BLaER1 (cell line): ENCODE results near the gene TMEM150A.

Experiments used
- H3K27ac ChIP-seq: shearing (Covaris generic); formaldehyde crosslinking; 2 replicates; pipeline ENCODE4 v1.8.1; 2022
- H3K27me3 ChIP-seq: shearing (Covaris generic); formaldehyde crosslinking; 2 replicates; pipeline ENCODE4 v1.8.1; 2022
- H3K36me3 ChIP-seq: shearing (Covaris generic); formaldehyde crosslinking; 2 replicates; pipeline ENCODE4 v1.8.1; 2022
- H3K4me1 ChIP-seq: shearing (Covaris generic); formaldehyde crosslinking; 2 replicates; pipeline ENCODE4 v1.8.1; 2022
- H3K4me2 ChIP-seq: shearing (Covaris generic); formaldehyde crosslinking; 2 replicates; pipeline ENCODE4 v1.8.1; 2022
- H3K4me3 ChIP-seq: shearing (Covaris generic); formaldehyde crosslinking; 2 replicates; pipeline ENCODE4 v1.8.1; 2022
- H3K9ac ChIP-seq: shearing (Covaris generic); formaldehyde crosslinking; 2 replicates; pipeline ENCODE4 v1.8.1; 2022
- H3K9me3 ChIP-seq: shearing (Covaris generic); formaldehyde crosslinking; 2 replicates; pipeline ENCODE4 v1.8.1; 2022
- H4K20me1 ChIP-seq: shearing (Covaris generic); formaldehyde crosslinking; 2 replicates; pipeline ENCODE4 v1.8.1; 2022
- Cebpa-rat ChIP-seq: shearing (Covaris generic); IDR thresholded peaks from 2 replicates; pipeline ENCODE4 v1.8.1; 2022

TMEM150A gene

DNA sequence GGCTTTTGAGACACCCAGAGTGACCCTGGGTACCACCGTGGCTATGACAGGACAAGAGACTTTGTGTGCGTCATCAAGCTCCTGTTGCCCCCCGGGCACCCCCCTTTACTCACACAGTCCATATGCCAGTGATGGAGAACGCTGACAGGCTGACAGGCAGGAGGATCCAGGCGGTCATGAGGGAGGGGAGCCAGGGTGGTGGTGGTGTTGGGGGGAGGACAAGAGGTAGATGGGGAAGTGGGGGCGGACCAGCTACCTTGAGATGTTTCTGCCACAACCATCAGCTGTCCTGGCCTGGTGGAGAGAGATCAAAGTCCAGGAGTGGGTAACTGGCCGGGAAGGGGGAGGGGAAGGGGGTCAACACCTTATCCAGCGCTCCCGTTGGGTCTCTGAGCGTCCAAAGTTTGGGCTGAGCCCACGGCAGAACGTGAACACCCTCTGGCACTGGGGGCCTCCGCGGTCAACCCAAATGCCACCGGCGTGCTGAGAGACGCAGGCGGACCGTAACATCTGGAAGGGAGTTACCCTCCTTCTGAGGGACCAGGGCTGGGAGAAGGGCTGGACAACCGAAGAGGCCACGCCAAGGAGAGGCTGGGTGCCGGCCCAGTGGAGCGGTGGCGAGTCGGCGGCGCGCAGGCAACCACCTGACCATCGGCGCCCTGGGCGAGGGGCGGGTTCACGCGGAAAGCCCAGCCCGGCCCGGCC is 575 bp downstream of the TMEM150A start:
- H3K9me3 ChIP-seq = no peaks in the 10 kb centered on the region
- peak overlapping the region; percentile 82; the same call in 1 of the 2 replicates for H3K9ac ChIP-seq
- peaks cover 34% of the 10 kb centered on the region for H3K4me1 ChIP-seq
- peaks cover 47% of the 10 kb centered on the region for H3K36me3 ChIP-seq
- H4K20me1 ChIP-seq = peaks cover 48% of the 10 kb centered on the region; the same call in 1 of the 2 replicates
- H3K4me2 ChIP-seq = peak overlapping the region; percentile 97
- peak overlapping the region; percentile 71 for H3K27ac ChIP-seq
- TF ChIP-seq Cebpa-rat = no peak
- peak overlapping the region; percentile 81 for H3K4me3 ChIP-seq
- H3K27me3 ChIP-seq = no peaks in the 10 kb centered on the region

DNA sequence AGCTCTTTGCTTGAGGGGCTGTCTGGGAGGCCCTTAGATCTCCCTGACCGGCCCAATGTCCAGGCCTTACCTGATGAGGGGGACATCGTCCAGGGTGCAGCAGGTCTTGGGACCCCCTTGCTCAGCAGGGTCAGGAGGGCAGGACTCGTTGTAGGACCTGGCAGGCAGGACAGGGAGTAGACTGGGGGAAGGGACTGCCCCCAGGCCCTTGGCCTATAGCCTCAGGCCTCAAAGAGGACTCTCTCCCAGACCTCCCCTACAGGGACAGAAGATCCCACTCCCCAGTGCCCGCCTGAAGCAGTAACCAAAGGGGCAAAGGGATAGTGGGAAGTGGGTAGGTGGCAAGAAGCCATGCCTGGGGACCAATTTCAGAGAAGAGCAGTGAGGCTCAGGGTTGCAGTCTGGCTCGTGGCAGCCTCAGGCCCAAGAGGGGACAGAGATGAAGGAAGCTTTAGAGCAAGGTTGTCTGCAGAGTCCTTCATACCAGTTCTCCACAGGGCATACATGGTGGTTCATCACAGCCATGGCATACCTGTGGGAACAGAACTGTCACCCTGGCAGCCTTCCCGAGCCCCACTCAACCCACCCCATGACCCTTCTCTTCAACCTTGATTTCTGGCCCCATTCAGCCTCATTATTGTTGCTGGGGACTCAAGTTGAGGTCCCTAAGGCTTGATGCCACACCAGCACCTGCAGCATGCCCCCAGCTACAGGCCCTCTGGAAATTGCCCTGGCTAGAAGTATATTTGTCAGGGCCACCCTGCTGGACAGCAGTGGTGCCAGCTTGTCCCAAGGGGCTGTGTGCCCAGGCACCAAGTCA is 1.3 kb downstream of the TMEM150A start:
- Histone ChIP-seq H4K20me1 (peaks cover 50% of the 10 kb centered on the region; the same call in 1 of the 2 replicates), H3K4me1 (peaks cover 42% of the 10 kb centered on the region), H3K4me3 (peak overlapping the region; percentile 81), H3K27me3 (no peaks in the 10 kb centered on the region), H3K36me3 (peaks cover 44% of the 10 kb centered on the region), H3K27ac (no peak overlapping the region), H3K4me2 (peak overlapping the region; percentile 97), H3K9ac (0 out of 2 replicates have a peak overlapping the region, but pooled peaks have one; percentile 82), H3K9me3 (no peaks in the 10 kb centered on the region)
- no peak for TF ChIP-seq Cebpa-rat

DNA sequence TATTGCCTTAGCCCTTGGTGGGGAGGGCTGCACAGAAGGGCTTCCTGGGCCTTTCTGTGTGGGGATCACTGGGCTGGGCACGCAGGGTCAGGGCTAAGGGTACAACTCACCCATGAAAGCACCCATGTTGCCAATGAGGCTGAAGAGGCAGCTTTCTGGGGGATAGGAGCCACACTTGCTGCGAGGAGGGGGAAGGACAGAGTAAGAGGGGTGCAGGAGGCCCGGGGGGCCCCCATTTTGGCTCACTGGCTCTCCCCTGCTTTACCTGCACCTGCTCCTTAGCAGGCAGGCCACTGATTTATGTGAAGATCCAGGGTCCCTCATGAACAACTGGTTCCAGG is 2.3 kb downstream of the TMEM150A start:
- Histone ChIP-seq H3K9ac (no peak overlapping the region), H3K4me3 (no peak overlapping the region), H3K27ac (no peak overlapping the region), H3K4me1 (peaks cover 44% of the 10 kb centered on the region), H3K9me3 (no peaks in the 10 kb centered on the region), H3K27me3 (no peaks in the 10 kb centered on the region), H3K4me2 (no peak overlapping the region), H4K20me1 (peaks cover 45% of the 10 kb centered on the region; the same call in 1 of the 2 replicates), H3K36me3 (peaks cover 44% of the 10 kb centered on the region)
- TF ChIP-seq Cebpa-rat = no peak

DNA sequence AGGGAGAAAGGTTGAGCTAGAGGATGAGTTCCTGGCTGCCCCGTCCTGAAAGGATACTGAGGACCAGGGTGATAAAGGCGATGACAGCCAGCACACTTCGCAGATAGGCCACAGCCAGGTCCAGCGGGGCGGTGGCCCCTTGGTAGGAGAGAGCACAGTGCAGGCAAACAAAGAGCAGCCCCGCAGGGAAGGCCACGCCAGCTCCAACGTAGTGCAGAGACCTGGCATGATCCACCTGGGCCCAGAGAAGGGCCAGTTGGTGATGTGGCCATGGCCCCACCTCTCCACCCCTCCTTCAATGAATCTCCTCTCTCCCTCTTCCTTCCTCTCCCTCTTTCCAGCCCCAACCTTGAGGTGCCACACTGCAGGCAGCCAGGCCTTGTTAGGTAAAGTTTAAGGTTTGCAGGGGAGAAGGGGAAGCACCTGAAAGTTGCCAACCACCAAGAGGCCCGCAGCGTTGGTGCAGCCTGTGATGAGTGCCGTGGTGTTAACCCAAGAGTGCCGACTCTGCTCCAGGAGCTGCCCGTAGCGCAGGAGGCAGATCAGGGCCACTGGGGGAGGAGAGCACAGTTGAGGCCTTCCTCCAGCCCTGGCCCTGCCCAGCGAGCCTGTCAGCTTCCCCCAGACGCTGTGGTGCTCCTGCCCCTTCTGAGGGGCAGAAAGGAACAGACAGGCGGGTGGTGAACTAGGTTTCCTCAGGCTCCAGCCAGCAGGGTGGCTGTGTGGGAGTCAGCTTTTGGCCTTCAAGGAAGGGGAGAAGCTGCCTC is 2.8 kb downstream of the TMEM150A start:
- Histone ChIP-seq H4K20me1 (peaks cover 40% of the 10 kb centered on the region; the same call in 1 of the 2 replicates), H3K4me3 (no peak overlapping the region), H3K9me3 (no peaks in the 10 kb centered on the region), H3K4me2 (no peak overlapping the region), H3K4me1 (peaks cover 45% of the 10 kb centered on the region), H3K36me3 (peaks cover 44% of the 10 kb centered on the region), H3K9ac (peak overlapping the region; percentile 15; the same call in 1 of the 2 replicates), H3K27ac (no peak overlapping the region), H3K27me3 (no peaks in the 10 kb centered on the region)
- no peak for TF ChIP-seq Cebpa-rat

DNA sequence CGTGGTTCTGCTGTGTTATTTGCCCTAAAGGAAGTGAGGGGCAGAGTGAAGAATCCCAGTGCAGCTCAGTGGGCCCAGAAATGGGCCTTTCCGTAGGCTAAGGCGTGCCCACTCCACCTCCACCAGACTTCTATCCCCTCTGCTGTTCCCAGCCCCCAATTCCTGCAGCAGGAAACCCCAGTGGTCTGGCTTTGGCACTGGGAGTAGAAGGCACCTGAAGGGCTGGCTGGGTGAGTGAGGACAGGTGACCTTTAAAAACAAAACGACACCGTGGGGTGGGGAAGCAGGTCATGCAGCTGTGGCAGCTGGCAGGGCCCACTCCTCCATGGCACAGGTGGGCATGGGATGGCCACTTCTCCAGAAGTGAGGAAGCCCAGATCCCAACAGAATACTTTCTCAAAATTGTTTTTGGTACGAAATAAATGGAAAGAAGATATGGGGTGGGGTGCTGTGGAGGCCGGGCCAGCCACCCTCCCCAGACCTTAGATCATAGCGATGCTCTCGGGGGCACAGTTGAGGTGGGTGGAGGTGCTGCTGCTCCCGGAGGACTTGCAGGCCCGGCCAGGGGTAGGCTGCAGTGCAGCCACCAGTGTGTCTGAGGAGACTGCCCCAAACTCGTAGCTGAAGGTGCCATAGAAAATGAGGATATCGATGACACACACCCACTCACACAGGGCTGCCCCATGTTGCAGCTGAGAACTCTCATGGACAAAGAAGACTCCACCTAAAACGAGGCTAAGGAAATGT is 3.7 kb downstream of the TMEM150A start:
- Histone ChIP-seq H3K9me3 (no peaks in the 10 kb centered on the region), H3K4me1 (peaks cover 45% of the 10 kb centered on the region), H3K27ac (no peak overlapping the region), H3K27me3 (no peaks in the 10 kb centered on the region), H3K4me3 (no peak overlapping the region), H3K4me2 (no peak overlapping the region), H3K36me3 (peaks cover 44% of the 10 kb centered on the region), H3K9ac (no peak overlapping the region), H4K20me1 (peaks cover 32% of the 10 kb centered on the region; the same call in 1 of the 2 replicates)
- TF ChIP-seq Cebpa-rat = no peak

DNA sequence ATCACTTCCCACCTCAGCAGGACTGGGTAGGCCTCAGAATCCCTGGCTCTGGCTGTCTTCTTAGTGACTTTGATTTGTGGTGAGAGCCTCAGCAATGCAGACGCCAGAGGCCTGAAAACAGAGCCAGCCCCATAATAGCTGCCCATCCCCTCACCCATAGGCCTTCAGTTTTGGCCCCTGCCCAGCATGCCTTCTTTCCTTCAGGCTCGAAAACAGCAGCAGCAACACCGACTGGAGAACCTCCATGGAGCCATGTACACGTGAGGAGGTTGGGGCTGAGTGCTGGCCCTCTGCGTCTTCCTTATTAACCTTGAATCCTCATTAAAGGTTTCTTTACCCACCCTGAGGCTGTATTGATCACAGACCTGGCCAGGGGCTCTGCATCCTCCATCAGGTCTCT is 5.3 kb downstream of the TMEM150A start:
- Histone ChIP-seq H3K27me3 (no peaks in the 10 kb centered on the region), H3K9me3 (no peaks in the 10 kb centered on the region), H3K36me3 (peaks cover 54% of the 10 kb centered on the region), H3K9ac (0 out of 2 replicates have a peak overlapping the region, but pooled peaks have one; percentile 92), H3K4me1 (peaks cover 38% of the 10 kb centered on the region), H3K4me3 (0 out of 2 replicates have a peak overlapping the region, but pooled peaks have one; percentile 95), H3K4me2 (peak overlapping the region; percentile 91), H4K20me1 (peaks cover 36% of the 10 kb centered on the region; the same call in 1 of the 2 replicates), H3K27ac (no peak overlapping the region)
- TF ChIP-seq Cebpa-rat = no peak

DNA sequence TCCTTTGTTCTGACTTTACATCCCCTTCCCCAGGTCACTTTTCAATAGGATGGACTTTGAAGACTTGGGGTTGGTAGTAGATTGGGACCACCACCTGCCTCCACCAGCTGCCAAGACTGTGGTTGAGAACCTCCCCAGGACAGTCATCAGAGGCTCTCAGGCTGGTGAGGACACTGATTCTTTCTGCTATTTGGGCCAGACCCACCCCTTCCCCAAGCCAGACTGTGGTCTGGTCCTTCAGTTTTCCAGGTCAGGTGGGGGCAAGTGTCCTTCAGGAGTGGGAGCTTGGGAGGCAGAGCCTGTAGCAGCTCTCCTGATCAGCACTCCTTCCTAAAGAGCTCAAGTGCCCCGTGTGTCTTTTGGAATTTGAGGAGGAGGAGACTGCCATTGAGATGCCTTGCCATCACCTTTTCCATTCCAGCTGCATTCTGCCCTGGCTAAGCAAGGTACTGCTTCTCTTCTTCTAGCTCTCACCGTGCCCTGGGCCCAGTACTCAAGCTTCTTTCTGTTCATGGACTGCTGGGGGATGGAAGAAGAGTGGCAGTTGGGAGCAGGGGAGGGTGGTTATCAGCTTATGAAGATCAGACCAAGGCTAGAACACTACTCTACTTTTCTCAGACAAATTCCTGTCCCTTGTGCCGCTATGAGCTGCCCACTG is 5.9 kb downstream of the TMEM150A start:
- peaks cover 33% of the 10 kb centered on the region for H3K4me1 ChIP-seq
- TF ChIP-seq Cebpa-rat = no peak
- H3K27ac ChIP-seq = peak overlapping the region; percentile 88; the same call in 1 of the 2 replicates

DNA sequence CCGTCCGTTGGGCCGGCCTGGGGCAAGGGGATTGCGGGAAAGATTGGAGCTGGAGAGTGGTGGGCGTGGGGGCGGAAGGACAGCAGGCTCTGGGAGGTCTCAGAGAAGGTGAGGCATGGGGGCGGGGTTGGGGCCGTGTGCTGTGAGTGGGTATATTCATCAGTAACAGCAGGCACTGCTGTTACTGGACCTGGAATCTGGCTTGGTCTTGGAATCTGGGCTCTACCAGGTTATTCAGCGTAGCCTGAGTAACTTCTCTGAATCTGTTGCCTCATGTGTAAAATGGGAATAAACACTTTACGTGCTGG is 6.5 kb downstream of the TMEM150A start:
- Histone ChIP-seq H3K27me3 (no peaks in the 10 kb centered on the region), H3K4me1 (peaks cover 31% of the 10 kb centered on the region), H3K9ac (peak overlapping the region; percentile 92), H3K4me3 (peak overlapping the region; percentile 95), H3K36me3 (peaks cover 66% of the 10 kb centered on the region), H3K4me2 (peak overlapping the region; percentile 91), H3K9me3 (no peaks in the 10 kb centered on the region), H4K20me1 (peaks cover 36% of the 10 kb centered on the region; the same call in 1 of the 2 replicates), H3K27ac (peak overlapping the region; percentile 88)
- TF ChIP-seq Cebpa-rat = no peak

More for the DNA sequence above, 5.9 kb downstream of the TMEM150A start:
- no peaks in the 10 kb centered on the region for H3K27me3 ChIP-seq
- H3K36me3 ChIP-seq = peaks cover 60% of the 10 kb centered on the region
- peak overlapping the region; percentile 92 for H3K9ac ChIP-seq
- H3K4me3 ChIP-seq = peak overlapping the region; percentile 95
- peaks cover 36% of the 10 kb centered on the region; the same call in 1 of the 2 replicates for H4K20me1 ChIP-seq
- peak overlapping the region; percentile 91 for H3K4me2 ChIP-seq
- no peaks in the 10 kb centered on the region for H3K9me3 ChIP-seq
